GM12865 (cell line): ENCODE data around the gene FRMD4A.
A peak's percentile ranks its signal among the peaks of the same experiment; 100 is the strongest.

Experiments
- DNase-seq: peaks from one replicate; pipeline ENCODE4 v3.0.0; 2010; ENCODE audit warnings: low read depth
- H3K4me3 ChIP-seq: 2 replicates; pipeline ENCODE4 v1.5.1; 2011; ENCODE audit warnings: mild to moderate bottlenecking, low read depth, low read length, control low read depth
- TF ChIP-seq, protein P1 (sequence below): IDR thresholded peaks from 2 replicates; pipeline ENCODE4 v1.5.1; 2011; ENCODE audit warnings: low read length, control low read depth, low read depth, inconsistent platforms; ENCODE audit not compliant: insufficient read depth; ENCODE audit errors: missing control alignments

FRMD4A gene

DNA sequence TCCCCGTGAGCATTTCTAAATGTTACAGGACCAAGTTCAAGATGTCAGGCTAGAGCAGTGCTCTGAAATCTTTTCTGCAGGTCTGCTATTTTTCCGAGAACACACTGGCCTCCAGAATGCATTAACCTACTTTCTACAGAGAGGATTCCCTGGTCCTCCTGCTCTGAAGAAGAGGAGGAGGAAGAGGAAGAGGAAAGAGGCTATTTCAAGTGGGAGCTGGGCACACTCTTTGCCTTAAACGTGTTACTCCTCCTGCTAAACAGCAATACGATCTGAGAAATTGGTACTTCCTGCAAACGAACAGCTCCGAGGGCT is 157.4 kb downstream of the FRMD4A start:
- DNase-seq: peak; percentile 23

DNA sequence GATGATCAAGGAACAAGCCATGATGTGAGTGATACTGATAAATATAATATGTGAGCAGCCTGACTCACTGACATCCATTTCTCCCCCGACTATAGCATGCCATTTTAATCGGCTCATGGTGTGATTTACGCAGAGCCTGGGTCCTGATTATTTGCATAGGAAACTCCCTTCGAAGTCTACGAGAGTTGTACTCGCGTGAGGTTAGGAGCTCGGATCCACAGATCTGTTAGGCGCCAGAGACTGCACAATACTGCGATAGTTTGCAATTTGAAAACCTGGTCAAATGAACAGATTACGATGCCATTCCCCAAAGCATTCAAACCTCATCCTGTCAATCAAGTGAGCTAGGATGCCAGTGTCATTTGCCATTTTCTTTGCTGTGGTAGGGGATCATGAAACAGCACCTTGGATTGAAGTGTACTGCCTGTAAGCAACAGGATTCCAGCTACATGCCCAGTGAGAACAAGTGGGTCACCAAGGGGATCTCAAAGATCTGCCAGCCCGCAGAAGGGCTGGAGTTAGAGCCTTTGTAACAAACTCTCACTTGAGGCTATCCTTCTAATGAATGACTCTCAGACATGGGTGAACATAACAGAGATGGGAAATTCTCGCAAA is 158.3 kb downstream of the FRMD4A start:
- no peak overlapping the region for H3K4me3 ChIP-seq
- TF ChIP-seq, protein P1, sequence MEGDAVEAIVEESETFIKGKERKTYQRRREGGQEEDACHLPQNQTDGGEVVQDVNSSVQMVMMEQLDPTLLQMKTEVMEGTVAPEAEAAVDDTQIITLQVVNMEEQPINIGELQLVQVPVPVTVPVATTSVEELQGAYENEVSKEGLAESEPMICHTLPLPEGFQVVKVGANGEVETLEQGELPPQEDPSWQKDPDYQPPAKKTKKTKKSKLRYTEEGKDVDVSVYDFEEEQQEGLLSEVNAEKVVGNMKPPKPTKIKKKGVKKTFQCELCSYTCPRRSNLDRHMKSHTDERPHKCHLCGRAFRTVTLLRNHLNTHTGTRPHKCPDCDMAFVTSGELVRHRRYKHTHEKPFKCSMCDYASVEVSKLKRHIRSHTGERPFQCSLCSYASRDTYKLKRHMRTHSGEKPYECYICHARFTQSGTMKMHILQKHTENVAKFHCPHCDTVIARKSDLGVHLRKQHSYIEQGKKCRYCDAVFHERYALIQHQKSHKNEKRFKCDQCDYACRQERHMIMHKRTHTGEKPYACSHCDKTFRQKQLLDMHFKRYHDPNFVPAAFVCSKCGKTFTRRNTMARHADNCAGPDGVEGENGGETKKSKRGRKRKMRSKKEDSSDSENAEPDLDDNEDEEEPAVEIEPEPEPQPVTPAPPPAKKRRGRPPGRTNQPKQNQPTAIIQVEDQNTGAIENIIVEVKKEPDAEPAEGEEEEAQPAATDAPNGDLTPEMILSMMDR: no peak

More for the DNA sequence above, 157.4 kb downstream of the FRMD4A start:
- H3K4me3 ChIP-seq: peak overlapping the region; percentile 48
- TF ChIP-seq, protein P1: no peak

DNA sequence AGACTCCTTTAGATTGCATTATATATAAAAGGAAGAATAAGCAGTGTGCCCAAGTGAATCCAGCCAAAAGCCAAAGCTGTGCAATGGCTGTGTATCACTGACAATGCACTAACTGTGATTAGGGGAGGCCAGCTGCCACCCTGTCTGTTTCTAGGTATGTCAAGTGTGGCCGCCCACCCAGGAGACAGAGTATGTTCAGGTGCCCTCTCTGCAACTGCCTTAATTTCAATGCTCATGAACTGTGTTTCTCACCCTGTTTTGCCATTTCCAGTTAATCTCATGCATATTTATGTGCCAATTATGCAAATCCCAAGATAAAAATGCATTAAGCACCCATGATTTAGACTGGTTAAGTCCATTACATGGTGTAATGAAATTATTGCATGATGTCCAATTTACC is 159.4 kb downstream of the FRMD4A start:
- DNase-seq: no peak
- TF ChIP-seq, protein P1: no peak

More for the DNA sequence above, 158.3 kb downstream of the FRMD4A start:
- DNase-seq: no peak

DNA sequence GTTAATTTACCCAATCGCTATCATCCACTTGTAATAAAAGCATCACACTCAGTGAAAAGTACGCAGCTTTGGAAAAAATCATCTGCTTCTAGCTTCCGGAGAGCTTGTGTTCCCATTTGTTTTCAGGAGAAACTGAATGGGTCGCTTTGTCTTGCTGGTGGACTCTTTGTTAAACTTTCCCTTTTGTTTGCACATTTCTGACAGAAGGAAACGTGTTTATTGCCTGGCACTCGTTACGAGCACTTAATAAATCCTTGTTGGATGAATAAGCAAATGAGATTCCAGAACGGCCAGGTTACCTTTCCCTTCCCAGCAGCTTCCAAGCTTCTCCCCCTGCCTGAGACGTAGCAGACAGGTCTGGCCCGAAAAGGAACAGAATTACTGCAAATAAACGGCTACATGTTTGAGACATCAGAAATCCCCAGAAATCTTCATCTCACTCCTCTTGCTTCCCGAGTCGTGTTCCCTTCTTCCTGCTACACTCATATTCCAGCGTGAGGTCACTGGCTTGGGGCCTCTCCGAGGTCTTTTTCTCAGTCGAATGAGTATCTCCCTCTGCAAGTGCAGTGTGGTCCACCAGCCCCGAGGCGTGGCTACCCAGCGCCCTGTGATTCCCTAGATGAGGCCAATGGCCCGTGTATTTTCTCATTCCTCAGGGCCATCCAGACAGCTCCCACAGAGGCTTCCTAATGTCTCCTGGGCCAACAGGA is 167.2 kb downstream of the FRMD4A start:
- TF ChIP-seq, protein P1: no peak
- DNase-seq: no peak
- no peak overlapping the region for H3K4me3 ChIP-seq

More for the DNA sequence above, 159.4 kb downstream of the FRMD4A start:
- no peak overlapping the region for H3K4me3 ChIP-seq

DNA sequence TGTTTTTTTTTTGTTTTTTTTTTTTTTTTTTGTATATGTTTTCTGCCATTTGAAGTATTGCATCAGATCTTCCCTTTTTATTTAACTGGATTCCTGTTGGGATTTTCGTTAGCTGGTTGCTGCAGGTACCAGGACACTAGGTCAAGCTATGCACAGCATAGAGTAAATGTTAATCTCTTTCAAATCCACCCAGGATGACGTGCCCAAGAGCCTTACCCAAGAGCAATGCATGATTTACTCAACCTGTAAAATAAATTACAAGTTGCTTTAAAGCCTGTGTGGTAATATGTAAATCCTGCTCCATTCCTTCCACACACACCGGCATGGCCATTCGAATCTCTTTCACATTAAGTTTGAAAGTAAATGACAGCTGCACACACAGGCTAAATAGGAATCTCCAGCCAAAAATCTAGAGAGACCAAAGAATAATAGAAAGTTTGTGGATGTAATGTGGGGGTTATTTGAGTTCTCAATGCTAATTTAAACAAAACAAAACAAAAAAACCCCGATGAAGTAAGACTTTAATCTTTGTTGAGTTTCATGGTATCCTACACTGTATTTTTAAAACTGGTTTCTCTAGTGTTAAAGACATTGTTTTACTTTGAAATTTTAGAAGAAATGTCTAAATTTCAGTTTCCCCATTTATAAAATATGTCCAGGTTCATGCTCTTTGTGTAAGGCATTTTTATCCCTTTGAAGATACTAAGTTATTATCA is 167.9 kb downstream of the FRMD4A start:
- DNase-seq: no peak
- TF ChIP-seq, protein P1: no peak
- no peak overlapping the region for H3K4me3 ChIP-seq

DNA sequence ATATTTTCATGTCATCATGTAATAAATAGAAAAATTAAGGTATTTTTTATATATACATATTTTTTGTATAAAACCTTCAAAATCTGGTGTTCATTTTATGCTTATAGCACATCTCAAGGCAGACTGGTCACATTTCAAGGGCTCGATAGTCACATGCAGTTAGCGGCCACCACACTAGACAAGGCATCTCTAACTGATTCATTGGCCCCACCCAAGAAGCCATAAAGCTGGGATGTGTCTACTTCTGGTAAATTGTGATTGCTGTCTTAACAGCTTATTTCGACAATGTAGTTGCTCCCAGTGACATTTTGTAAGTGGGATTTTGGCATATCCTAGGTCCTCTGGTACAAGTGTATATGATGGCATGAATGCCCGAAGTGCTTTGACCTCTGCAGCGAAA is 168.7 kb downstream of the FRMD4A start:
- TF ChIP-seq, protein P1: no peak

DNA sequence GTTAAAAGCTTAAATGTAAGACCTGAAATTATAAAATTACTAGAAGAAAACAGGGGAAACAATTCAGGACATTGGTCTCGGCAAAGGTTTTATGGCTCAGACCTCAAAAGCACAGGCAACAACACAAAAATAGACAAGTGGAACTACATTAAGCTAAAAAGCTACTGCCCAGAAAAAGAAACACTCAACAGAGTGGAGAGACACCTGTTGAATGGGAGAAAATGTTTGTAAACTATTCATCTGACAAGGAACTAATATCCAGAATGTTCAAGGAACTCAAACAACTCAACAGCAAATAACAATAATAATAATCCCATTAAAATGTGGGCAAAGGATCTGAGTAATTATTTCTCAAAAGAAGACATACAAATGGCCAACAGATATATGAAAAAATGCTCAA is 170.4 kb downstream of the FRMD4A start:
- DNase-seq: no peak
- TF ChIP-seq, protein P1: no peak
- H3K4me3 ChIP-seq: no peak overlapping the region

More for the DNA sequence above, 168.7 kb downstream of the FRMD4A start:
- H3K4me3 ChIP-seq: no peak overlapping the region
- no peak for DNase-seq
